ENCODE measurements around the gene CADM2. TPM values are rescaled to one million over a fixed set of nuclear protein-coding genes. Genes with fewer than 3 reads are reported as not detected.

CADM2 gene
- total RNA-seq, 1 donor from 2014 or later: 2.9 TPM

DNA sequence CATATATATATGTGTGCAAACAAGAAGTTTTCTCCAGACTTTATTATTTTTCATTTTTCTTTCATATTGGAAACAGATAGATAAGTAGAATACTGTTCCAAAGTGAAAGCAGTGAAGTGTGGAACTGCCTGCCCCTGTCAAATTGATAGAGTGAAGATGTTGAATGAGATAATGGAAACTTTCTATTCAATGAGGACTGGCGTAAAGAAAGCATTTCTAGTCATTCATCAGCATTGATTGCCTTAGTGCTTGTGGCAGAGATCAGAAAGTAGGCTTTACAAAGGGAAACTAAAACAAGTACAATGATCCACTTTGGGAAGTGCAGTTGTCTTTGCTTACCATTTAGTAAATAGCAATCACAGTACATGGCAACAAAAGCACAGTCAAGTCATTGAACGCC lies 300.0 kb downstream of the CADM2 start:
- peaks cover 18% of the 10 kb centered on the region for H3K4me1 Mint-ChIP-seq (ENCODE audit: low read depth, unreplicated experiment)
- FAIRE-seq (no peak), DNase-seq (ENCODE audit: low read depth) (no peak)
- no peak overlapping the region for H3K4me3 Mint-ChIP-seq (ENCODE audit: unreplicated experiment)
- Histone ChIP-seq H3K27me3 (ENCODE audit: insufficient read depth, low read length) (no peaks in the 10 kb centered on the region), H3K4me2 (ENCODE audit: low read length) (peak overlapping the region; percentile 14), H2AFZ (ENCODE audit: low read depth, low read length) (no peak overlapping the region), H3K9ac (ENCODE audit: low read length) (no peak overlapping the region), H3K9me3 (ENCODE audit: insufficient read depth, low read depth, low read length) (no peaks in the 10 kb centered on the region), H3K79me2 (ENCODE audit: insufficient read depth, low read length) (no peaks in the 10 kb centered on the region), H3K4me3 (ENCODE audit: insufficient read depth, low read depth, low read length) (no peak overlapping the region), H4K20me1 (ENCODE audit: insufficient read depth, low read length) (no peaks in the 10 kb centered on the region), H3K27ac (ENCODE audit: low read depth, low read length) (no peak overlapping the region), H3K36me3 (ENCODE audit: insufficient read depth, low read length) (no peaks in the 10 kb centered on the region), H3K4me1 (ENCODE audit: insufficient read depth, low read length) (no peaks in the 10 kb centered on the region)
- H3K27ac Mint-ChIP-seq (ENCODE audit: unreplicated experiment): no peak overlapping the region
- no peak for TF ChIP-seq EZH2 (IDR thresholded peaks at IDR 0.05; ENCODE audit: insufficient read depth, low read length)
- TF ChIP-seq, protein P1, sequence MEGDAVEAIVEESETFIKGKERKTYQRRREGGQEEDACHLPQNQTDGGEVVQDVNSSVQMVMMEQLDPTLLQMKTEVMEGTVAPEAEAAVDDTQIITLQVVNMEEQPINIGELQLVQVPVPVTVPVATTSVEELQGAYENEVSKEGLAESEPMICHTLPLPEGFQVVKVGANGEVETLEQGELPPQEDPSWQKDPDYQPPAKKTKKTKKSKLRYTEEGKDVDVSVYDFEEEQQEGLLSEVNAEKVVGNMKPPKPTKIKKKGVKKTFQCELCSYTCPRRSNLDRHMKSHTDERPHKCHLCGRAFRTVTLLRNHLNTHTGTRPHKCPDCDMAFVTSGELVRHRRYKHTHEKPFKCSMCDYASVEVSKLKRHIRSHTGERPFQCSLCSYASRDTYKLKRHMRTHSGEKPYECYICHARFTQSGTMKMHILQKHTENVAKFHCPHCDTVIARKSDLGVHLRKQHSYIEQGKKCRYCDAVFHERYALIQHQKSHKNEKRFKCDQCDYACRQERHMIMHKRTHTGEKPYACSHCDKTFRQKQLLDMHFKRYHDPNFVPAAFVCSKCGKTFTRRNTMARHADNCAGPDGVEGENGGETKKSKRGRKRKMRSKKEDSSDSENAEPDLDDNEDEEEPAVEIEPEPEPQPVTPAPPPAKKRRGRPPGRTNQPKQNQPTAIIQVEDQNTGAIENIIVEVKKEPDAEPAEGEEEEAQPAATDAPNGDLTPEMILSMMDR (IDR thresholded peaks at IDR 0.05; ENCODE audit: insufficient read depth, low read depth, low read length): no peak
- no peaks in the 10 kb centered on the region for H3K9me3 Mint-ChIP-seq (ENCODE audit: unreplicated experiment)
- no peaks in the 10 kb centered on the region for H3K36me3 Mint-ChIP-seq (ENCODE audit: low read depth, unreplicated experiment)
- H3K27me3 Mint-ChIP-seq (ENCODE audit: low read depth, unreplicated experiment): no peaks in the 10 kb centered on the region

DNA sequence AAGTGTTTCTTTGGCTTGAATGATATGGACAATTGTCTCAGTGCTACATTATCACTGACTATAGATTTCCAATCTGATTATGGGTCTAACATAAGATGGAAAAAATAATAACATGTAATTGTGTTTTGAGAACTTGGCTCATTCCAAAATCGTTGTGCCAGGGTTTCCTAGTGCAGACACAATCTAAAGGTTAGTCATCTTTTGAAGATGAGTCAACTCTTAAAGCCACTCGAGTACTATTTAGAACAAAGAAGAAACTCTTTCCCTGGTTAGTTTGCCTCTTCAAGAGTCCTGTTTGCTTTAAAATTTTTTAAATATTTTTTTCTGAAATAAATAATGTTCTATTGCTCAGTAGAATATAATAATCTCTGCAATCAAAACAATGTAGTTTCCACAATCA lies 301.0 kb downstream of the CADM2 start:
- H3K79me2 ChIP-seq (ENCODE audit: insufficient read depth, low read length): no peaks in the 10 kb centered on the region
- Mint-ChIP-seq H3K4me1 (ENCODE audit: low read depth, unreplicated experiment) (peaks cover 10% of the 10 kb centered on the region), H3K4me3 (ENCODE audit: unreplicated experiment) (no peak overlapping the region), H3K9me3 (ENCODE audit: unreplicated experiment) (no peaks in the 10 kb centered on the region), H3K27ac (ENCODE audit: unreplicated experiment) (no peak overlapping the region), H3K27me3 (ENCODE audit: low read depth, unreplicated experiment) (no peaks in the 10 kb centered on the region), H3K36me3 (ENCODE audit: low read depth, unreplicated experiment) (no peaks in the 10 kb centered on the region)
- FAIRE-seq (no peak), DNase-seq (ENCODE audit: low read depth) (peak; percentile 16)
- no peak overlapping the region for H3K27ac ChIP-seq (ENCODE audit: low read depth, low read length)
- no peak overlapping the region for H3K4me3 ChIP-seq (ENCODE audit: insufficient read depth, low read depth, low read length)
- H3K4me1 ChIP-seq (ENCODE audit: insufficient read depth, low read length): no peaks in the 10 kb centered on the region
- no peak for TF ChIP-seq EZH2 (IDR thresholded peaks at IDR 0.05; ENCODE audit: insufficient read depth, low read length)
- TF ChIP-seq, protein P1 (IDR thresholded peaks at IDR 0.05; ENCODE audit: insufficient read depth, low read depth, low read length): no peak
- H4K20me1 ChIP-seq (ENCODE audit: insufficient read depth, low read length): no peaks in the 10 kb centered on the region
- no peaks in the 10 kb centered on the region for H3K27me3 ChIP-seq (ENCODE audit: insufficient read depth, low read length)
- H2AFZ ChIP-seq (ENCODE audit: low read depth, low read length): no peak overlapping the region
- no peak overlapping the region for H3K4me2 ChIP-seq (ENCODE audit: low read length)
- H3K9ac ChIP-seq (ENCODE audit: low read length): no peak overlapping the region
- H3K9me3 ChIP-seq (ENCODE audit: insufficient read depth, low read depth, low read length): no peaks in the 10 kb centered on the region
- H3K36me3 ChIP-seq (ENCODE audit: insufficient read depth, low read length): no peaks in the 10 kb centered on the region

DNA sequence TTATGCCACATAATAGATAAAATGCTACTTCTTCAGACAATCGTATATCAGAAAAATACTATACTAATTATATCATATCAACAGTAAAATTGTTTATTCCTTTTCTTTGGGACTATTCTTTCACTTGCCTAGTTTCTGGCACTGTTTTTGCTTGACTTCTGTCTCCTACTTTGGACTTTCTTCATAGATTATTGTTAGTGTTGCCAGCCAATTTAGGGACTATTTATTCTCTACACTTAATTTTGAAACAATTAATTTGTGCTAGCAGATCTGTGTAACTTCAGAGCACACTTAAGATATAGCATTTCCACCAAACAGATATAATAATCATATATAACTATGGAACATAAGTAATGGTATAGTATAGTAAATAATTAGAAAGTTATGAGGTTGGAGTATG lies 305.6 kb downstream of the CADM2 start:
- no peak overlapping the region for H2AFZ ChIP-seq (ENCODE audit: low read depth, low read length)
- DNase-seq (ENCODE audit: low read depth): no peak
- H3K36me3 ChIP-seq (ENCODE audit: insufficient read depth, low read length): no peaks in the 10 kb centered on the region
- H4K20me1 ChIP-seq (ENCODE audit: insufficient read depth, low read length): no peaks in the 10 kb centered on the region
- no peaks in the 10 kb centered on the region for H3K27me3 Mint-ChIP-seq (ENCODE audit: low read depth, unreplicated experiment)
- no peaks in the 10 kb centered on the region for H3K79me2 ChIP-seq (ENCODE audit: insufficient read depth, low read length)
- no peak overlapping the region for H3K9ac ChIP-seq (ENCODE audit: low read length)
- no peaks in the 10 kb centered on the region for H3K9me3 Mint-ChIP-seq (ENCODE audit: unreplicated experiment)
- no peak overlapping the region for H3K4me3 Mint-ChIP-seq (ENCODE audit: unreplicated experiment)
- H3K27ac Mint-ChIP-seq (ENCODE audit: unreplicated experiment): no peak overlapping the region
- H3K36me3 Mint-ChIP-seq (ENCODE audit: low read depth, unreplicated experiment): no peaks in the 10 kb centered on the region
- H3K4me1 Mint-ChIP-seq (ENCODE audit: low read depth, unreplicated experiment): peaks cover 2% of the 10 kb centered on the region
- FAIRE-seq: no peak
- H3K9me3 ChIP-seq (ENCODE audit: insufficient read depth, low read depth, low read length): no peaks in the 10 kb centered on the region
- TF ChIP-seq, protein P1 (IDR thresholded peaks at IDR 0.05; ENCODE audit: insufficient read depth, low read depth, low read length): no peak
- TF ChIP-seq EZH2 (IDR thresholded peaks at IDR 0.05; ENCODE audit: insufficient read depth, low read length): no peak
- H3K27ac ChIP-seq (ENCODE audit: low read depth, low read length): no peak overlapping the region
- no peak overlapping the region for H3K4me2 ChIP-seq (ENCODE audit: low read length)
- H3K4me3 ChIP-seq (ENCODE audit: insufficient read depth, low read depth, low read length): no peak overlapping the region
- no peaks in the 10 kb centered on the region for H3K4me1 ChIP-seq (ENCODE audit: insufficient read depth, low read length)
- no peaks in the 10 kb centered on the region for H3K27me3 ChIP-seq (ENCODE audit: insufficient read depth, low read length)
